GM20431 (cell line): ENCODE data around the gene ZFP36L2.

Experiments
- in situ Hi-C: fragments of 300-500 bp; cut with MseI, MboI; formaldehyde crosslinking; loops from one replicate; pipeline ENCODE4 v1.15.0; 2020; ENCODE audit warnings: low sequenced_read_pairs; ENCODE audit not compliant: unreplicated experiment

ZFP36L2 gene

DNA sequence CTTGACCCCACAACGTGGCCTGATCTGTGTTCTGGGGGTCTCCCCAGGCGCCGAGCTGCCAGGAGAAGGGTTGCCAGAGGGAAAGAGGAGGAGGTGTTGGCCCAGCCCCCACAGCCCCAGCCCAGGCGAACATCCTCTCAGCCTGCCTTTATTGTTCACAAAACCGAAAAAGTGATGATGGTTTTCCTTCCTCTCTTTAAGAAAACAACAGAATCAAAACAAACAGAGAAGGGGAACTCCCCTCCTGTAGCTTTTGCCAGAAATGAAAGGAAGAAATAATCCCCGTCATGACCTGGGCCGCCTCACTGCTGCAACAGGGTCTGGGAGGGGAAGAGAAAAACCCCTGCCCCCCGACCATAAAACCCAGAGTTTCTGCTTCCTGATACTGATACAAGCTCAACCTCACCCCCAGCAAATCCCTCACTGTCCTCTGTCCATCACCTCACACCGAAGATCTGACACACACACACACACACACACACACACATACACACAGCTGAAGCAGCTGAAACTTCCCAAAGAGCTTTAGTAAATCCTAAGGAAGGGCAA, 52.0 kb downstream of the ZFP36L2 start:
- in situ Hi-C loops = no loop called here
